Measurements from ENCODE around the gene ERVFRD-1. TPM values are rescaled to one million over a fixed set of nuclear protein-coding genes. Genes with fewer than 3 reads are reported as not detected.
"Not testable (repeated sequence)": the region's sequence is repeated elsewhere in the genome, so short reads cannot be mapped to it uniquely, and the experiment has no call there.

ERVFRD-1 gene
- total and polyA plus RNA-seq, 2 experiments from 2014 or later, result 0.06 TPM; not detected in 1

DNA sequence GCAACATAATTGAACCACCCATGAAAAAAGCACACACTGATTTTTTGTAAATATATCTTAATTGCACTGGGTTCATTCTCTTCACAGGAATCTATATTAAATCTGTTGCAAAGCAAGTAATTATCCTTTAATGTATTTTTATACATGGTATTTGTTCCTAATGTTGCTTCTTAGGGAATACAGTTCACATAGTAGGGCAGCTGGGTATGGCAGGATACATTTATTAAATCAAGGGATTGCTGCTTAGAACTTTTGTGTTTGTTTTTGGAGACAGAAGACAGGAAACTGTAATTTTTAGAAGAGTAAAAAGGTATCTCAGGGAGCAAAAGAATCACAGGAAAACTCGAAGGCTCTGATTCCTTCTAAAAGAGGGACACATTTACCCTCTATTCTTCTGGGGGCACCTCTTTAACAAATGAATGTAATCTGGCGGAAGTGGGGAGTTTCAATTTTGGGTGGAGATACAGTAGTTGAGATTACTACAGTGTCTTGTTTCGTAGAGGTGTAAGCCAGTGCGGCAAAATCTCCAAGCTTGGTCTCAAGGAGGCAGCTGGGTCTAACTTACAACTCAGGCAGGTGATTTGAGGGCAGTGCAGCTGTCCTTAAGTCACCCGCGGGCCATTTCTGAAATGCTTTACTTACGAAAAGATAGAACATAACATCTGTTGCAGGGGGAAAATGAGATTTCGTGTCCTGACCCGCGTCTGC, 18.7 kb downstream of the ERVFRD-1 start:
- ATAC-seq (peak; percentile 19), DNase-seq (ENCODE audit: low spot score) (no peak)
- Mint-ChIP-seq H3K4me3 (peak overlapping the region; percentile 81), H3K27ac (peak overlapping the region; percentile 94), H3K27me3 (ENCODE audit: insufficient read depth, low read depth, poor library complexity) (peaks cover 3% of the 10 kb centered on the region), H3K9me3 (no peaks in the 10 kb centered on the region), H3K4me1 (peaks cover 19% of the 10 kb centered on the region), H3K36me3 (ENCODE audit: low read depth) (peaks cover 3% of the 10 kb centered on the region; the same call in 2 of the 3 replicates)
- Histone ChIP-seq H3K27ac (ENCODE audit: low read depth) (peak overlapping the region; percentile 86), H3K9me2 (ENCODE audit: insufficient read depth) (peaks cover 6% of the 10 kb centered on the region), H3K79me2 (replicated peaks; ENCODE audit: insufficient read depth) (peaks cover 37% of the 10 kb centered on the region), H3K4me2 (peak overlapping the region; percentile 86), H3K4me3 (peak overlapping the region; percentile 83), H3F3A (replicated peaks; ENCODE audit: low read depth) (no peaks in the 10 kb centered on the region; the same call in 1 of the 2 replicates), H3K4me1 (ENCODE audit: insufficient read depth) (peaks cover 17% of the 10 kb centered on the region), H2AFZ (peak overlapping the region; percentile 84; the same call in 1 of the 2 replicates), H3K36me3 (ENCODE audit: insufficient read depth) (no peaks in the 10 kb centered on the region), H3K27me3 (ENCODE audit: insufficient read depth) (no peaks in the 10 kb centered on the region), H4K20me1 (replicated peaks; ENCODE audit: insufficient read depth) (0 out of 2 replicates have a peak, but pooled peaks cover 12% of the 10 kb centered on the region)
- no peak for TF ChIP-seq ZNF331 (CRISPR knock-in tag; IDR thresholded peaks at IDR 0.05; ENCODE audit: low read depth)
- TF ChIP-seq STAT1 (IDR thresholded peaks at IDR 0.05; ENCODE audit: unreplicated experiment), result no peak
- no peak for TF ChIP-seq CREB1 (CRISPR knock-in tag; IDR thresholded peaks at IDR 0.05; ENCODE audit: low read depth)
- TF ChIP-seq EZH2 (IDR thresholded peaks at IDR 0.05; ENCODE audit: low read depth, unreplicated experiment), result no peak
- TF ChIP-seq, protein P1, sequence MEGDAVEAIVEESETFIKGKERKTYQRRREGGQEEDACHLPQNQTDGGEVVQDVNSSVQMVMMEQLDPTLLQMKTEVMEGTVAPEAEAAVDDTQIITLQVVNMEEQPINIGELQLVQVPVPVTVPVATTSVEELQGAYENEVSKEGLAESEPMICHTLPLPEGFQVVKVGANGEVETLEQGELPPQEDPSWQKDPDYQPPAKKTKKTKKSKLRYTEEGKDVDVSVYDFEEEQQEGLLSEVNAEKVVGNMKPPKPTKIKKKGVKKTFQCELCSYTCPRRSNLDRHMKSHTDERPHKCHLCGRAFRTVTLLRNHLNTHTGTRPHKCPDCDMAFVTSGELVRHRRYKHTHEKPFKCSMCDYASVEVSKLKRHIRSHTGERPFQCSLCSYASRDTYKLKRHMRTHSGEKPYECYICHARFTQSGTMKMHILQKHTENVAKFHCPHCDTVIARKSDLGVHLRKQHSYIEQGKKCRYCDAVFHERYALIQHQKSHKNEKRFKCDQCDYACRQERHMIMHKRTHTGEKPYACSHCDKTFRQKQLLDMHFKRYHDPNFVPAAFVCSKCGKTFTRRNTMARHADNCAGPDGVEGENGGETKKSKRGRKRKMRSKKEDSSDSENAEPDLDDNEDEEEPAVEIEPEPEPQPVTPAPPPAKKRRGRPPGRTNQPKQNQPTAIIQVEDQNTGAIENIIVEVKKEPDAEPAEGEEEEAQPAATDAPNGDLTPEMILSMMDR (conservative IDR thresholded peaks at IDR 0.05; ENCODE audit: low read depth in 2 of 2), result no peak
- TF ChIP-seq, protein P2, sequence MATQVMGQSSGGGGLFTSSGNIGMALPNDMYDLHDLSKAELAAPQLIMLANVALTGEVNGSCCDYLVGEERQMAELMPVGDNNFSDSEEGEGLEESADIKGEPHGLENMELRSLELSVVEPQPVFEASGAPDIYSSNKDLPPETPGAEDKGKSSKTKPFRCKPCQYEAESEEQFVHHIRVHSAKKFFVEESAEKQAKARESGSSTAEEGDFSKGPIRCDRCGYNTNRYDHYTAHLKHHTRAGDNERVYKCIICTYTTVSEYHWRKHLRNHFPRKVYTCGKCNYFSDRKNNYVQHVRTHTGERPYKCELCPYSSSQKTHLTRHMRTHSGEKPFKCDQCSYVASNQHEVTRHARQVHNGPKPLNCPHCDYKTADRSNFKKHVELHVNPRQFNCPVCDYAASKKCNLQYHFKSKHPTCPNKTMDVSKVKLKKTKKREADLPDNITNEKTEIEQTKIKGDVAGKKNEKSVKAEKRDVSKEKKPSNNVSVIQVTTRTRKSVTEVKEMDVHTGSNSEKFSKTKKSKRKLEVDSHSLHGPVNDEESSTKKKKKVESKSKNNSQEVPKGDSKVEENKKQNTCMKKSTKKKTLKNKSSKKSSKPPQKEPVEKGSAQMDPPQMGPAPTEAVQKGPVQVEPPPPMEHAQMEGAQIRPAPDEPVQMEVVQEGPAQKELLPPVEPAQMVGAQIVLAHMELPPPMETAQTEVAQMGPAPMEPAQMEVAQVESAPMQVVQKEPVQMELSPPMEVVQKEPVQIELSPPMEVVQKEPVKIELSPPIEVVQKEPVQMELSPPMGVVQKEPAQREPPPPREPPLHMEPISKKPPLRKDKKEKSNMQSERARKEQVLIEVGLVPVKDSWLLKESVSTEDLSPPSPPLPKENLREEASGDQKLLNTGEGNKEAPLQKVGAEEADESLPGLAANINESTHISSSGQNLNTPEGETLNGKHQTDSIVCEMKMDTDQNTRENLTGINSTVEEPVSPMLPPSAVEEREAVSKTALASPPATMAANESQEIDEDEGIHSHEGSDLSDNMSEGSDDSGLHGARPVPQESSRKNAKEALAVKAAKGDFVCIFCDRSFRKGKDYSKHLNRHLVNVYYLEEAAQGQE (IDR thresholded peaks at IDR 0.05; ENCODE audit: unreplicated experiment), result no peak
- TF ChIP-seq, protein P3, sequence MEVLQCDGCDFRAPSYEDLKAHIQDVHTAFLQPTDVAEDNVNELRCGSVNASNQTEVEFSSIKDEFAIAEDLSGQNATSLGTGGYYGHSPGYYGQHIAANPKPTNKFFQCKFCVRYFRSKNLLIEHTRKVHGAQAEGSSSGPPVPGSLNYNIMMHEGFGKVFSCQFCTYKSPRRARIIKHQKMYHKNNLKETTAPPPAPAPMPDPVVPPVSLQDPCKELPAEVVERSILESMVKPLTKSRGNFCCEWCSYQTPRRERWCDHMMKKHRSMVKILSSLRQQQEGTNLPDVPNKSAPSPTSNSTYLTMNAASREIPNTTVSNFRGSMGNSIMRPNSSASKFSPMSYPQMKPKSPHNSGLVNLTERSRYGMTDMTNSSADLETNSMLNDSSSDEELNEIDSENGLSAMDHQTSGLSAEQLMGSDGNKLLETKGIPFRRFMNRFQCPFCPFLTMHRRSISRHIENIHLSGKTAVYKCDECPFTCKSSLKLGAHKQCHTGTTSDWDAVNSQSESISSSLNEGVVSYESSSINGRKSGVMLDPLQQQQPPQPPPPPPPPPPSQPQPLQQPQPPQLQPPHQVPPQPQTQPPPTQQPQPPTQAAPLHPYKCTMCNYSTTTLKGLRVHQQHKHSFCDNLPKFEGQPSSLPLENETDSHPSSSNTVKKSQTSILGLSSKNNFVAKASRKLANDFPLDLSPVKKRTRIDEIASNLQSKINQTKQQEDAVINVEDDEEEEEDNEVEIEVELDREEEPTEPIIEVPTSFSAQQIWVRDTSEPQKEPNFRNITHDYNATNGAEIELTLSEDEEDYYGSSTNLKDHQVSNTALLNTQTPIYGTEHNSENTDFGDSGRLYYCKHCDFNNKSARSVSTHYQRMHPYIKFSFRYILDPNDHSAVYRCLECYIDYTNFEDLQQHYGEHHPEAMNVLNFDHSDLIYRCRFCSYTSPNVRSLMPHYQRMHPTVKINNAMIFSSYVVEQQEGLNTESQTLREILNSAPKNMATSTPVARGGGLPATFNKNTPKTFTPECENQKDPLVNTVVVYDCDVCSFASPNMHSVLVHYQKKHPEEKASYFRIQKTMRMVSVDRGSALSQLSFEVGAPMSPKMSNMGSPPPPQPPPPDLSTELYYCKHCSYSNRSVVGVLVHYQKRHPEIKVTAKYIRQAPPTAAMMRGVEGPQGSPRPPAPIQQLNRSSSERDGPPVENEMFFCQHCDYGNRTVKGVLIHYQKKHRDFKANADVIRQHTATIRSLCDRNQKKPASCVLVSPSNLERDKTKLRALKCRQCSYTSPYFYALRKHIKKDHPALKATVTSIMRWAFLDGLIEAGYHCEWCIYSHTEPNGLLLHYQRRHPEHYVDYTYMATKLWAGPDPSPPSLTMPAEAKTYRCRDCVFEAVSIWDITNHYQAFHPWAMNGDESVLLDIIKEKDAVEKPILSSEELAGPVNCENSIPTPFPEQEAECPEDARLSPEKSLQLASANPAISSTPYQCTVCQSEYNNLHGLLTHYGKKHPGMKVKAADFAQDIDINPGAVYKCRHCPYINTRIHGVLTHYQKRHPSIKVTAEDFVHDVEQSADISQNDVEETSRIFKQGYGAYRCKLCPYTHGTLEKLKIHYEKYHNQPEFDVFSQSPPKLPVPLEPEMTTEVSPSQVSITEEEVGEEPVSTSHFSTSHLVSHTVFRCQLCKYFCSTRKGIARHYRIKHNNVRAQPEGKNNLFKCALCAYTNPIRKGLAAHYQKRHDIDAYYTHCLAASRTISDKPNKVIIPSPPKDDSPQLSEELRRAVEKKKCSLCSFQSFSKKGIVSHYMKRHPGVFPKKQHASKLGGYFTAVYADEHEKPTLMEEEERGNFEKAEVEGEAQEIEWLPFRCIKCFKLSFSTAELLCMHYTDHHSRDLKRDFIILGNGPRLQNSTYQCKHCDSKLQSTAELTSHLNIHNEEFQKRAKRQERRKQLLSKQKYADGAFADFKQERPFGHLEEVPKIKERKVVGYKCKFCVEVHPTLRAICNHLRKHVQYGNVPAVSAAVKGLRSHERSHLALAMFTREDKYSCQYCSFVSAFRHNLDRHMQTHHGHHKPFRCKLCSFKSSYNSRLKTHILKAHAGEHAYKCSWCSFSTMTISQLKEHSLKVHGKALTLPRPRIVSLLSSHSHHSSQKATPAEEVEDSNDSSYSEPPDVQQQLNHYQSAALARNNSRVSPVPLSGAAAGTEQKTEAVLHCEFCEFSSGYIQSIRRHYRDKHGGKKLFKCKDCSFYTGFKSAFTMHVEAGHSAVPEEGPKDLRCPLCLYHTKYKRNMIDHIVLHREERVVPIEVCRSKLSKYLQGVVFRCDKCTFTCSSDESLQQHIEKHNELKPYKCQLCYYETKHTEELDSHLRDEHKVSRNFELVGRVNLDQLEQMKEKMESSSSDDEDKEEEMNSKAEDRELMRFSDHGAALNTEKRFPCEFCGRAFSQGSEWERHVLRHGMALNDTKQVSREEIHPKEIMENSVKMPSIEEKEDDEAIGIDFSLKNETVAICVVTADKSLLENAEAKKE (CRISPR knock-in tag; IDR thresholded peaks at IDR 0.05), result no peak
- no peak for TF ChIP-seq POLR2AphosphoS5 (IDR thresholded peaks at IDR 0.05; ENCODE audit: low read depth)

DNA sequence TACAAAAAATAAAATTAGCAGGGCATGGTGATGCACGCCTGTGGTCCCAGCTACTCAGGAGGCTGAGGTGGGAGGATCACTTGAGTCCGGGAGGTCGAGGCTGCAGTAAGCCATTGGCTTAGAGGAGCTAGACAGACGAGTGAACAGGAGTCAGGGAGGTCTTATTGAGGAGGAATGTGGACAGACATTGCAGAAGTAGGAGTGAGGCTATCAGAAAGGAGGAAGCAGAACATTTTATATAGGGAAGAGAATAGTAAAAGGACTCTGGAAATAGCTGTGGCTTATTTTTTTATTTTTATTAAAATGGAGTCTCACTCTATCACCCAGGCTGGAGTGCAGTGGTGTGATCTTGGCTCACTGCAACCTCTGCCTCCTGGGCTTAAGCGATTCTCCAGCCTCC, 20.4 kb downstream of the ERVFRD-1 start:
- ATAC-seq; H3K9me2 ChIP-seq (ENCODE audit: insufficient read depth); H3K36me3 Mint-ChIP-seq (ENCODE audit: low read depth); H4K20me1 ChIP-seq (replicated peaks; ENCODE audit: insufficient read depth); H3K27ac ChIP-seq (ENCODE audit: low read depth); H3F3A ChIP-seq (replicated peaks; ENCODE audit: low read depth); H3K27me3 Mint-ChIP-seq (ENCODE audit: insufficient read depth, low read depth, poor library complexity); H3K9me3 Mint-ChIP-seq; H3K27ac Mint-ChIP-seq; H3K4me3 ChIP-seq; H3K27me3 ChIP-seq (ENCODE audit: insufficient read depth); DNase-seq (ENCODE audit: low spot score); H3K36me3 ChIP-seq (ENCODE audit: insufficient read depth); H2AFZ ChIP-seq; H3K4me2 ChIP-seq; H3K4me3 Mint-ChIP-seq: not testable (repeated sequence)
- H3K4me1 Mint-ChIP-seq, result peaks cover 16% of the 10 kb centered on the region
- Histone ChIP-seq H3K79me2 (replicated peaks; ENCODE audit: insufficient read depth) (peaks cover 20% of the 10 kb centered on the region), H3K4me1 (ENCODE audit: insufficient read depth) (peaks cover 14% of the 10 kb centered on the region)
